AG04450 (cell line): ENCODE results near the gene THRB. TPM values are rescaled to one million over a fixed set of nuclear protein-coding genes. Genes with fewer than 3 reads are reported as not detected.

Source experiments
- CTCF ChIA-PET: fragments of 300-600, 350-600 bp; formaldehyde crosslinking; extraction: SDS; loops from one replicate; lab custom pipeline; 2022; ENCODE audit warnings: antibody characterized with exemption, inconsistent platforms; lab: Charles Lee
- POLR2A ChIA-PET: fragments of 350-600 bp; formaldehyde crosslinking; extraction: SDS; loops from one replicate; lab custom pipeline; 2021; ENCODE audit warnings: antibody characterized with exemption, inconsistent platforms; lab: Yijun Ruan, JAX
- DNase-seq: peaks from one replicate; pipeline ENCODE4 v3.0.0-alpha.2; 2011; ENCODE audit warnings: low read depth, low spot score
- H3K27ac ChIP-seq: one replicate; pipeline ENCODE4 v1.5.1; 2012; ENCODE audit warnings: low read depth, low read length, control low read depth
- H3K27me3 ChIP-seq: one replicate; pipeline ENCODE4 v1.6.0; 2012; ENCODE audit warnings: low read length; ENCODE audit not compliant: control insufficient read depth, insufficient read depth
- H3K4me3 ChIP-seq: 2 replicates; pipeline ENCODE4 v1.5.1; 2011; ENCODE audit warnings: mild to moderate bottlenecking, low read depth, low read length, control low read depth
- H3K9me3 ChIP-seq: 2 replicates; pipeline ENCODE4 v1.5.1; 2012; ENCODE audit warnings: low read length; ENCODE audit not compliant: control insufficient read depth, insufficient read depth
- CTCF ChIP-seq: IDR thresholded peaks from 2 replicates; pipeline ENCODE4 v1.5.1; 2011; ENCODE audit warnings: low read depth, low read length, control low read depth, inconsistent platforms
- polyA plus RNA-seq: library from polyadenylated mRNA; depleted of rRNA; stranded (reverse); fragments of >200 nt; gene quantifications from 2 replicates; pipeline ENCODE4 v1.2.3, GENCODE V29; 2011

Gene THRB
- polyA plus RNA-seq, 1 experiment: 0.02 TPM

GRCh38 chr3:24382647-24383046, 112.0 kb downstream of the THRB start:
- ChIA-PET POLR2A (no interaction called here), CTCF (no interaction called here)
- Histone ChIP-seq H3K4me3 (no peak overlapping the region), H3K9me3 (no peaks in the 10 kb centered on the region), H3K27me3 (no peaks in the 10 kb centered on the region), H3K27ac (no peak overlapping the region)
- TF ChIP-seq CTCF: no peak
- DNase-seq: no peak

- no peak for TF ChIP-seq CTCF
- Histone ChIP-seq H3K27me3 (no peaks in the 10 kb centered on the region), H3K9me3 (no peaks in the 10 kb centered on the region), H3K27ac (no peak overlapping the region), H3K4me3 (no peak overlapping the region)
- ChIA-PET CTCF (no interaction called here), POLR2A (no interaction called here)
- DNase-seq: no peak
Measured at GRCh38 chr3:24379936-24380335, 114.7 kb downstream of the THRB start.

- ChIA-PET POLR2A (no interaction called here), CTCF (no interaction called here)
- TF ChIP-seq CTCF: no peak
- H3K9me3 ChIP-seq: no peaks in the 10 kb centered on the region
- DNase-seq: no peak
- no peak overlapping the region for H3K4me3 ChIP-seq
- no peaks in the 10 kb centered on the region for H3K27me3 ChIP-seq
- no peak overlapping the region for H3K27ac ChIP-seq
Measured at GRCh38 chr3:24378313-24378712, 116.3 kb downstream of the THRB start.

GRCh38 chr3:24377218-24377993, 117.2 kb downstream of the THRB start:
- POLR2A ChIA-PET: no interaction called here
- Histone ChIP-seq H3K27ac (no peak overlapping the region), H3K4me3 (no peak overlapping the region), H3K27me3 (no peaks in the 10 kb centered on the region), H3K9me3 (no peaks in the 10 kb centered on the region)
- no peak for TF ChIP-seq CTCF
- no peak for DNase-seq
- CTCF ChIA-PET: no interaction called here

GRCh38 chr3:24375947-24376384, 118.7 kb downstream of the THRB start:
- no peak overlapping the region for H3K4me3 ChIP-seq
- no peaks in the 10 kb centered on the region for H3K27me3 ChIP-seq
- DNase-seq: no peak
- TF ChIP-seq CTCF: no peak
- no peaks in the 10 kb centered on the region for H3K9me3 ChIP-seq
- ChIA-PET POLR2A (no interaction called here), CTCF (no interaction called here)
- H3K27ac ChIP-seq: no peak overlapping the region
